HG03045 (cell line): ENCODE results near the gene ASTN2.

Experiments
- ATAC-seq: cut with Tn5 transposase; IDR thresholded peaks from one replicate; pipeline ENCODE4 v1.9.1; 2021; ENCODE audit warnings: mild to moderate bottlenecking, moderate library complexity; ENCODE audit not compliant: unreplicated experiment

The ASTN2 gene

DNA sequence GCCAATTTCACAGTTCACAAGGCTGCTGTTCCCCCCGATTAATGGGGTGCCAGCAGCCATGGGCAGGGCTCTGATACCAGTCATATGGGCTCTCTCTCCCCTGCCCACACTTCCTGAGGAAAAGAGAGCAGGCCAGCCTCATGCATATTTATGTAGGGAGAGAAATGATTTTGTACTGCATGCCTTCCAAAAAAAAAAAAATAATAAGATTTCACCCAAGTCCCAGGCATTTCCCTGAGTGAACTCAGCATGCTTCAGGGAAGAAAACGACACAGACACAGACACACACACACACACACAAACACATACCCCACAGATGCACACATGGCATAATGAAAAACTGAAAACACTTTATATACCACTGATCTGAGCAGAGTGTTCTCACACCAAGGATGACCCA, 232.8 kb downstream of the ASTN2 start:
- ATAC-seq = no peak

DNA sequence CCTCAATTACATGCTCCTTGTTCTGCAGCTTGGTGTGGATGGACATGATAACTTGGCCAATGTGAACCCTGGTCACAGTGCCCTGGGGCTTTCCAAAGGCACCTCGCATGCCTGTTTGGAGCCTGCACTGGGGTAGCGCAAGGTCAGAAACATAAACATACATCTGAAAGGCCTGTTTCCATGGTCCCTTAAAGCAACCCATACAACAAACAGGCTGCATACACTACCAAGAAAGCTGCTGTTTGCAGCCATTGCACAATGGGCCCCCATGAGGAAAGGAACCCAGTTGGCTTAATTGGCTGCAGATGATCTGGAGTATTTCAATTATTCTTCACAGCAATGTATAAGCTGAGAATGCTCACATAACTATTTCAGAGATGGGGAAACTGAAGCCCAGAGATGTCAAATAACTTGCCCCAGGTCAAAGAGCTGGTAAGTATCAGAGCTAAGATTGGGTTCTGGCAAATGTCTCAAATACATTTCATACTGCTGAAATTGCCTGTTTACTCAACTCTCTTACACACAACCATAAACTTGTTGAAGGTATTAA, 233.9 kb downstream of the ASTN2 start:
- ATAC-seq = no peak

DNA sequence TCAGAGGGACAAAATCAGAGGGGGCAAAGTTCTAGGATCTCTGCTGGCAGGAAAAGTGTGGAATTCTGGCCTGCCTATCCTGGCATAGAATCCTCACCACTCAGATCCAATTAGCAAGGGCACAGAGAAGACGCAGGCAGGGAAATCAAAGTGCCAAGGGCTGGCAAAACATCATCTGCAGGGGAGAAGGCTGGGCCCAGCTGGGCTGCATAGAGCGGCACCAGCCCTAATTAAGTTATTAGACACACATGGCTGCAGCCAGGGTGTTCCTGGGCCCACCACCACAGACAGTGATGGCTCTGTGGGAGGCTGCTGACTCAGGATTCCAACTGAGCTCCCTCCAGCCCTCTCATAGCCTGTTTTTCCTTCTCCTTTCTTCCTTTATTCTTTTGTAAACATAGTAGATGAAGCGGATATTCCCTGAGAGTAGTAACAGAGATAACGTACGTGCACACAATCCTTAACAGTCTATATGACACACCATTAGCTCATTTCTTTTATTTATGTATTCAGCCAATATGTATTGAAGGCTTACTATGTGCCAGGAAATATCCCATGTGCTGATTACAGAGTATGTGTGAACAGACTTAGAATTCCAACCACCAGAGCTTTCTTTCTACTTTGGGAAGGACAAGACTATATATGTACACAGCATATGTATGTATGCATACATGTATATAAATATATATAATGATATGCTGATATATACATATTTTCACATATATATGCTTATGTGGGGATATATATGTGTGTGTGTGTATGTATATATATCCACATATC, 236.1 kb downstream of the ASTN2 start:
- no peak for ATAC-seq

DNA sequence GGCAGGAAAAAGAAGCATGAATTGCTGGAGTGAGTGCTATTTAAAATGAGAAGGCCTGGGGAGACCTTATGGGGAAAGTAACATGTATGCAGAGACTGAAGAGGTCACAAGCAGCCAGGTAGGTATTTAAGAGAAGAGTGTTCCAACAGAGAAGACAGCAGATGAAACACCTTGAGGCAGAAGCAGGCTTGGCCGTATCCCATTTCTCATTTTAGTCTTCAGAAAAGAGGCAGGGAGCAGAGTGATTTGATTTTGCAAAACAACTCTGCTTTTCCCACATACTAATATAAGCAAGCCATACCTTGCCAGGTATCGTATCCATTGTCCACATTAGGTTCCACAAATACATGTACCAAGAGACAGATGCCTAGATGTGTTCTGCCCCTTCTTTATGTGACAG, 244.3 kb downstream of the ASTN2 start:
- no peak for ATAC-seq

DNA sequence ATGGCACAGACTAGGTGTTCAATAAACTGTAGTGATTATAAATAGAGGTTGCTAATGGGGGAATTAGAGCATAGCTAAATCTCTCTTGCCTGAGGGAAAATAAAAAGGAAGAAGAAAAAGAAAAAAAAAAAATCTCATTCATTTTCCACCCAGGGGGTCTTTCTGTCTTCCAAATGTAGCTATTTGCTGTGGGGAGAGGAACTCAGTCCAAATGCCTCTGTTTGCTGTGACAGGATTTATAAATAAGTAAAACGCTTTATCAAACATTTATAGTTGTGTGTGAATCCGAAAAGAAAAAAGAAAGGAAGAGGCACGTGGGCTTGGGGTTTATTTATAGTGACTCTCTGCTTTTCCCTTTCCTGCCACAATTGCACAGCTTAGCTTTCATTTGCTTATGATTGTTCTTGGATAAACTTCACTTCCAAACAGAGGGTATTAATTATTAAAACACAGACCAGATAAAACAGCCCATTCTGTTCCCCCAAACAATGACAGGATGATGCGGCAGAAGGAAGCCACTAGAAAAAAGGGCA, 245.7 kb downstream of the ASTN2 start:
- ATAC-seq = no peak

DNA sequence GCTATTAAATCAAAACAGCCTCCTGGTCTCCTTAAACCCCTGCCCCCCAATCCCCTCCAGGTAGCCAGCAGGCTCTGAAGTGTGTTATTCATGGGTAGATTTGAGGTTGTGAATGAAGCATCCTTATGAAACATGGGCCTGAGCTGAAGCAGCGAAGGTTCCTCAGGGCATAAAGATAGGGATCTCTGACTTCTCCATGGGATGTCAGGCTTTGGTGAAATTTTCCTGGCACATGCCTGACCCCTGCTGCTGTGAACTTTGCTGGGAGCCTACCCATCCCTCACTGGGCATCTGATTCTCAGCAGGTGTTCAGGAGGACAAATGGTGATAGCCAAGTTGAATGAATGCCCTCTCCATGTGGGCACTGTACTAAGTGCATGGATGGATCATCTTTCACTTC, 250.3 kb downstream of the ASTN2 start:
- no peak for ATAC-seq

DNA sequence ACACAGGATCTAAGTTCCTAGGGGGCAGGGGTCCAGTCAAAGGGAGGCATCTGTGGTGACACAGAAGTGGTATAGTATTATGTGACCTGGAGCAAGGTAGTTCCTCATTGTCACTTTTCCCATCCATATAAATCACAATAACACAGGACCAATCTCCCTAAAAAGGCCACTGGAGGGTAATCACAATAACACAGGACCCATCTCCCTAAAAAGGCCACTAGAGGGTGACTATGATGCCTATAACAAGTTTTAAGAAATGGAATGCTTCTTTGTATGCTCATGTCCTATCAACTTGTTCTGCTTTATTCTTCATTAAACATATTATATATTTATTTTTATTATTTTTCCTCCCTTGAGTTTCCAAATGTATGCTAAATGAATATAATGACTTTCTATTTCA, 254.6 kb downstream of the ASTN2 start:
- ATAC-seq = no peak

DNA sequence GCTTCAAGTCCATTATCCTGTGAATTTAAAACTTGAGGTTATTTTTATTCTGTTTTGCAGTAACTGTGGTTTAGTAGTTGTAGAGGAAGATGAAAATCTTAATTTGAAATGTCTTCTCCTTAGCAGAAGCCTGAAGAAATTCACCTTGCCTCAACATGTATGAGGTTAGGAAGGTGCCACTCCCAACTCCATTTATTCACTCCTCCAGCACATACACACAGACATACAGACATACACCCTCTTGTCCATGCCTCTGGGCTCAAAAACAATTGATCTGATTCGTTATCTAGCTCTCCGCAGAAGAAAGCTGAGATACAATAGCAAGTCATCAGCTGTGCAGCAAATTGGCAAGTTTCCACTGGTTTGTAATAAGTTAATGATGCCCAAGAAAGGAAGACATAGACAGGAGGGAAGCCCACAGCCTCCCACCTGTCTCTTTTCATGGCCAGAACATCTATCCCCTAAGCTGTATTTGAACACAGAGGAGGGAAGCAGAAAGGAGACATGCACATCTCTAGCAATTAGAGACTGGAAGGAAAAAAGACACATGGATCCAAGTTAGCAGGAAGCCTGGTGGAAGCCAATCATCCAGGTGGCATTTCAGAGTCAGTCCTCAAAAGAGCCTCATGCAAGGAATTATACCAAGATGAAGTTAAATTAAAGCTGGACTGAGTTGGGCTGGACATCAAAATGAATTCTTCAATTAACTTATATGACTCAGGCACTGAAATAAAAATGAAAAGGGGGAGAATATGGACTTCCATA, 257.9 kb downstream of the ASTN2 start:
- no peak for ATAC-seq

DNA sequence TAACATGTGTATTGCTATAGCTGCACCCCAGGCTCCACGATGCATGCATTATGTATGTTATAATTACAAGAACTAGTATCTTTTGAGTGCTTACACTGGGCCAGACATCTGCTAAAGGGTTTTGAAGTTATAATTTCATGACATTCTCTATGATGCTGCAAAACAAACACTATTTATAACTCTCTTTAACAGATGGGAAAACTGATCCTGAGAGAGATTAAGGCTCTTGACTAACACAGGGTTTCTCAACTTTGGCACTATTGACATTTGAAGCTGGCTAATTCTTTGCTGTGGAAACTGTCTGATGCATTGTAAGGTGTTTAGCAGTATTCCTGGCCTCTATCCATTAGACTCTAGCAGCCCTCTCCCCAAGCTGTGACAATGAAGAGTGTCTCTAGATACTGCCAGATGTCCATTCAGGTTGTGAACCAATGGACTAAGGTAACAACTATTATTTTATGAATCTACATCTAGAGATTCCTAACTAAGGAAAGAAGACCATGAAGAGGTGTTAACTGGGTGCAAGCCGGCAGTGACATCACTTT, 258.6 kb downstream of the ASTN2 start:
- ATAC-seq = no peak

DNA sequence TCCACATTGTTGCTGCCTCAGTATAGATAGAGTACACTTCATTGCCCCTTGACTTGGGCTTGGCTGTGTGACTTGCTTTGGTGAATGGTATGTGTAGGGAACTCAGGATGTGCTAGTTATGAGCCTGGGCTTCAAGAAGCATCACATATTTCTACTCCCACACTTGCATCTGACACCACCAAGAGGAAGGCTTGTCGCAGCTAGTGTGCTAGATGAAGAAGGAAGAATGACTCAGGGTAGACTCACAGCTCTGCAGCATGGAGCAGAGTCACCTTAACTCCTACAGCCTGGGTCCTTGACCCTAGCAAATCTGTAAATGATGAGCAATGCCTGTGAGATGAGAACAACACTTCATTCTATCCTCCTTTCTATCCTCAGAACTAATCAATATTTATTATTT, 261.8 kb downstream of the ASTN2 start:
- no peak for ATAC-seq

DNA sequence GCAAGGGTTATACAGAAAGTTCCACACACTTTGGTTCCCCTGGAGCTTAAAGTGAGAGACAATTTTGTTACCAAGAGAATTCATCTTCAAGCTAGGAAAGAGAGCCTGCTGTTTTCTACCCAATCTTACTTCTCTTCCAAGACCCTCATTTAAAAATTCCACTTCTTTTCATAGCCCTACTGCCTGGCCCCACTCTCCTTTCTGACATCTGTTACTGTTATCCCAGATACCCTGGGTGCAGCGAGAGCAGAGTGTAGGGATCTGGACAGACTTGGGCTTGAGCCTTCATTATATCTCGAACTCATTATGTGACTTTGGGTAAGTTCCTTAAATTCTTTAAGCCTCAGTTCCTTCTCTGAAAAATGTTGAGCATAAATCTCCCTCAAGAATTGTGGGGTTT, 263.1 kb downstream of the ASTN2 start:
- ATAC-seq = no peak

DNA sequence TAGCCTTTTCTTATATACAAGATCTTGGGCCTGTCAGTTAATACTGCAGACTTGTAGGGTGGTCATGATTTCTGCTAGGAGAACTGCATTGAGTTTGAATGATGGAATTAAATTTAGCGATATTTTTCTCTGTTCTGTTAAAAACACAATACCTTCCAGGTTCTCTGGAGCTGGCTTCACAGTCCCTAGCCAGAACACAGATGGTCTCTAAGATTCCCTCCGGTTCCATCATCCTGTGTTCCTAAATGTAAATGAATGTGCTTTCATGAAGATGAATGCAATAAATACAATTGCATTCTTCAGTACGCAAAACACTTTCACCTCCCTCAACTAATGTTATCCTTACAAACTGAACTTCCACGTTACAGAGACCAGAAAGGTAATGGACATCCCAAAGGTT, 264.9 kb downstream of the ASTN2 start:
- no peak for ATAC-seq

DNA sequence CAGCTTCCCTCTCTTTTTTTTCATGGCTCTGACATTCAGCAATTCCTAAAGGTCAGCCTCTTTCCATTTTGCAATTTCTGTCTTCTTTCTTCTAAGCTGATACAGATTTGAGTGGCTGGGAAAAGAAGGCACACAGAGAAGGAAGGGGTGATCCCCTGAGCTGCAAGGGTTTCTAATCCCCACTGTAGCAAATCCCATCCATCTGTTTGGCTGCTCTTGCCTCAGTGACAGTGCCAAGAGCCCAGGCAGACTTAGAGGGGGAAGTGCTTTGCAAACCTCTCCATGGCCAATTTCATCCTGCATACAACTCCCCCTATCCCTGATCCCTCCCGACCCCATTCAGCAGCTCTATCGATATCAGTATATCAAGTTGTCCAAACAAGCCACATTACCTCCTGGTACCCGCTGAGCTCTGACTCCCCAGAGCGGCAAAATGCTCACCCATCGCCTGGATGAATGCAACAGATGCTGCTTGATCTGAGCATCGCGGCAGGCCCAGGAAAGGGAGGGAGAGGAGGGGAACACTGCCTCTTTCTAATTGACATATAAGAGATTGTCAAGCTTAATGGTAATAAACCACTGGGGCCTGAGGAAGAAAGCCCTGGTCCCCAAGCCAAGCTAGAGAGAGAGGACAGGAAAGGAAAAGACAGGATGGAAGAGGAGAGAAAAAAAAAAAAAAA, 268.9 kb downstream of the ASTN2 start:
- ATAC-seq = no peak

DNA sequence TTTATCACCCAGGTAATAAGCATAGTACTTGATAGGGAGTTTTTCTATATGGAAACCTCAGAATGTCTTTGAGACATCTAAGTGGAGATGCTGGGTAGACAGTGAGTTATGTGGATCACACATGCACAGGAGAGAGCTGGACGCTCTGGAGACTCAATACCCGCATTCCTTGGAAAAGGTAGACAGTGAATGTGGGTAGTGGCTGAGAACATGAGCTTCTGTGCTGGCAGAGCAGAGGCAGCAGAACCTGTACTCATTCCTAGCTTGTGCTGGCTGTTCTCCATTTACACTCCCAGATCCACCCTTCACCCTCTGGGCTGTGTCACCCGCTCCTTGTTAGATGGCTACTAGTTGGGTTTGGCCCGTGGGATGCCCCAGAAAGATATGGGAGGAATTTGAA, 269.8 kb downstream of the ASTN2 start:
- ATAC-seq = no peak

DNA sequence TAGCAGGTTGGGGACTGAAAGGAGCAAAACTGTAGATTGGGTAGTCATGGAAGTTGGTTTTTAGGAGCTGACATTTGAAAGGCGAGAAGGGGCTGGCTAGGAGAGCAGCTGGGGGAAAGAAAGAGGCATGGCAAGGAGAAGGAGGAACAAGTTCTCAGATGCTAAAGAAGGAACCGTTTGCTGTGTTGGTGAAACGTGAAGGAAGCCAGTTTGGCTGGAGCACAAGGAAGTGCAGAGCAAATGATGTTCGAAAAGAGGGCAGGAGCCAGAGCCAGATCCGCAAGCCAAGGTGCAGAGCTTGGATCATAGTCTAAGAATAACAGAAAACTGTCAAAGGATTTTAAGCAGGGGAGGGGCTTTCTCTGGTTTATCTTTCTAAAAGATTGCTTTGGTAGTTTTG, 276.6 kb downstream of the ASTN2 start:
- ATAC-seq = no peak

DNA sequence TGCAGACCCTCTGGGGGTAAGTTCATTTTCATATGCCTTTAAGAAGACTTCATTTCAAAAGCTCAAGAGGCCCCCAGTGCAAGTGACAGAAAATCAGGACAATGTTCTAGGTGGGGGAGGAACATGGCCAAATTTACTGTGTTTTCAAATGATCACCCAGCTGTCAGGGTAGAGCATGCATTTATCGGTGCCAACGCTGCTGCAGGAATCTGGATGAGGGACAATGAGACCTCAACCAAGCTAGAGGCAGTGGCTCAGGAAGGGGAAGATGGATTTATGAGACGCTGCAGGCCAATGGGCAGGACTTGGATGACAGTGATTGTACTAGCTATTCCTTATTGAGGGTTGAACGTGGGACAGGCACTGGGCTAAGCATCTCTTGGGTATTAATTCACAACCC, 278.4 kb downstream of the ASTN2 start:
- no peak for ATAC-seq

DNA sequence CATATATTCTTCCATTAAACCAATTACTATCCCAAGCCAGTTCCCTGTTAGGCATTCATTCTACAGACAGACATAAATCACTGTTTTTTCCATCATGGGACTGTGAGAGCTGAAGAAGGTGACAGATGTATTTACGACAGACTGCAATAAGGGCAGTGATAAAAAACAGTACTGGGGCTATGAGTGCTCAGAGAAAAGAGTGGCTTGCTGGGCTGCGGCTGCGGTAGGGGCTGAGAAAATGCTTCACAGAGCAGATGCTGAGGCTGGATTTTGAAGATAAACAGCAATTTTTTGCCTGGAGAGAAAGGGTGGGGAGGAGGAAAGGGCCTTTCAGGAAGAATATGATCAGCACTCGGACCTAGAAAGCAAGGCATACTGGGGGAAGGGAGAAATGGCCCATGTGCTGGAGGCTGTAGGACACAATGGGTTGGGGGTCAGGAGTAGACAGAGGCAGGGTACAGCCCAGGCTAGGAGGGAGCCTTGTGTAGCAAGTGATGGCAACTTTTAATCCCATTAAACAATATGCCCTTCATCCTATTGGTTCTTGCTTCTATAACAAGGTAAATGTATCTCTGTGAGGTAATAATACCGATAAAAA, 279.3 kb downstream of the ASTN2 start:
- ATAC-seq = no peak

DNA sequence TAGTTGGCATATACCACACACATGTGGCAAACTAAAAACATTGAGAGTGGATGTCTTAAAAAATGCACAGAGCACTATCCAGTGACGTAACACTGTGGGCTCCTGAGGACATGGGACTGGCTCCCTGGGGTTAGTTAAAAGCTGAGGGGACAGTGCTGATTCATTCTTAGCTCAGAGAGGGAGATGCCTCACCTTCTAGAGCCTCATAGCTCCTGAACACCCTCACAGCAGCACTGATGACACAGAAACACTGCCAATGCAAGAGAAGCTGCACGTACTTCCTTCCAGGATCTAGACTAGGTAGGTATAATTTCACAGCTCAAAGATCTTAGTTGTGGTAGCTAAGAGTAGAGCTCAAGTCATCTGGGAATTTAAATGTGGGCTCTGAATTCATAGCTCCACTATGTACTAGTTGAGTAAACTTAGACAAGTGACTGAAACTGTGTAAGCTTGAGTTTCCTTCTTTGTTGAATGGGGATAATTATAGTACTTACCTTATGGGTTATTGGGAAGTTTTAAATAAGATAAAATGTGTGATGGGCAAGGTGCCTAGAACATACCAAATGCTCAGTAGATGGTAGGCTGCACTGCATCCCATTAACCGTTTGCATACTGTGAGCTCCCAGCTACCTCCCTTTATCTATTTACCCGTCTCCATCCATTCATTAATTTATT, 279.9 kb downstream of the ASTN2 start:
- ATAC-seq = no peak

DNA sequence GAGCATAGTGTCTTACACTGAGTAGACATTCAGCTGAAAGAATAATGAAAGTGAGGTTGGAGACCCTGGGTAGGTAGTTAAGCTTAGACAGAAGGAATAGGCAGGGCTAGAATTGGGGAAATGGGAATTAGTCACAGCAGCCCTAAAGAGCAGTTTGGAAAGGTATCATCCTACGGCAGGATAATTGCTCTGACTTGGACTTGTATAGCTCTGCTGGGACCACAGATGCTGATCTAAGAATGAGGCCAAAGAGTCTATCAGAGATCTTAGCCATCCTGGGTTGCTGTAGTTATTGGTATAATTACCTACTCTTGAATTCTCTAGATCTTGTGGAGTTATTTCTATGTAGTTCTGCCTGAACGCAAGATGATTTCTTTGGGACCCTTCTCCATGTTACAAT, 288.0 kb downstream of the ASTN2 start:
- no peak for ATAC-seq

DNA sequence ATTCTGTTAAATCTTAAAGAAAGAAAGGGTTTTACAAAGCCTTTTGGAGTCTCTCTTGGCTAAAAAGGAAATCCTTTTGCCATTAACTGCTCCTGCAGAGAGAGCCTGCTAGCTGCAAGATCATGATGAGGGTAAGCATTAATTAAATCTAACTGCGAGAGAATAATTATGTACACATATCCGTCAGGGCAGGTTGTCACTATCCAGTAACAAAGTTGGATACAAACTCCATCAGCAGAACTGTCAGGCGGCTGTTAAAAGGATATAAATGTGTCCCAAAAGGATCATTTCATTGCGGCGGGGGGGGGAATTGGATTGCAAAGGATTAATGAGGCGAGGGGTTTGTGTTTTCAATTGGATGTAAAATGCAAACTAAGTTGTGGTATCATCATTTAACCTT, 289.3 kb downstream of the ASTN2 start:
- no peak for ATAC-seq
